Measurements from ENCODE around the gene BFSP1. TPM values are rescaled to one million over a fixed set of nuclear protein-coding genes. Genes with fewer than 3 reads are reported as not detected.

BFSP1 gene
- total and polyA plus RNA-seq, 2 donors (not counting 1 experiment from before 2014, with no cell fraction given): 1.5 to 2.3 TPM

DNA sequence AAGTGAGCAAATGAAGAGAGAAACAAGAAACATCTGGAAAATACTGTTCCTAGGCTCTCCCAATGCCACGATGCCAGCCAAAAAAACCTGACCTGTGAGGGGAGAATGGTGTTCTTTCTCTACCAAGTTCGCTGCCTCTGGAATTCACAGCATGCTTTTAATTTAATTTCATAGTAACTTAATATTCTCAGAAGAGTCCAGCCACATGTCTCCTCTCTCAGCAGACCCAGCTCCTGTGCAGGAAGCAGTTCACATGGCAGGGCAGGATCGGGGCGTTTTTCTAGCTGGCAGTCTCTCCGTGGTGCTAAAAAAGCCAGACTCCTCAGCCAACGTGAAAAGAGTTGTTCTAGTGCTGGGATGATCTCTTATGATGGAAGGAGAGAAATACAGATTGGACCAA lies 57.5 kb downstream of the BFSP1 start:
- no peaks in the 10 kb centered on the region for H3K27me3 ChIP-seq (ENCODE audit: control insufficient read depth, insufficient read depth, low read length)
- no peak overlapping the region for H2AFZ ChIP-seq (ENCODE audit: low read length)
- TF ChIP-seq EZH2 (IDR thresholded peaks at IDR 0.05; ENCODE audit: low read length, missing control alignments): no peak
- TF ChIP-seq, protein P1, sequence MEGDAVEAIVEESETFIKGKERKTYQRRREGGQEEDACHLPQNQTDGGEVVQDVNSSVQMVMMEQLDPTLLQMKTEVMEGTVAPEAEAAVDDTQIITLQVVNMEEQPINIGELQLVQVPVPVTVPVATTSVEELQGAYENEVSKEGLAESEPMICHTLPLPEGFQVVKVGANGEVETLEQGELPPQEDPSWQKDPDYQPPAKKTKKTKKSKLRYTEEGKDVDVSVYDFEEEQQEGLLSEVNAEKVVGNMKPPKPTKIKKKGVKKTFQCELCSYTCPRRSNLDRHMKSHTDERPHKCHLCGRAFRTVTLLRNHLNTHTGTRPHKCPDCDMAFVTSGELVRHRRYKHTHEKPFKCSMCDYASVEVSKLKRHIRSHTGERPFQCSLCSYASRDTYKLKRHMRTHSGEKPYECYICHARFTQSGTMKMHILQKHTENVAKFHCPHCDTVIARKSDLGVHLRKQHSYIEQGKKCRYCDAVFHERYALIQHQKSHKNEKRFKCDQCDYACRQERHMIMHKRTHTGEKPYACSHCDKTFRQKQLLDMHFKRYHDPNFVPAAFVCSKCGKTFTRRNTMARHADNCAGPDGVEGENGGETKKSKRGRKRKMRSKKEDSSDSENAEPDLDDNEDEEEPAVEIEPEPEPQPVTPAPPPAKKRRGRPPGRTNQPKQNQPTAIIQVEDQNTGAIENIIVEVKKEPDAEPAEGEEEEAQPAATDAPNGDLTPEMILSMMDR (conservative IDR thresholded peaks at IDR 0.05 in 1 of 2, IDR thresholded peaks at IDR 0.05 in 1 of 2; ENCODE audit: low read depth in 1 of 2, low read length in 2 of 2): no peak
- H4K20me1 ChIP-seq (ENCODE audit: control insufficient read depth, extremely low read depth, insufficient read depth, low read length): no peaks in the 10 kb centered on the region
- H3K9ac ChIP-seq (ENCODE audit: insufficient read depth, low read length): no peak overlapping the region
- no peaks in the 10 kb centered on the region for H3K9me3 ChIP-seq (ENCODE audit: control insufficient read depth, insufficient read depth, low read depth, low read length)
- no peaks in the 10 kb centered on the region for H3K4me1 ChIP-seq (ENCODE audit: control insufficient read depth, extremely low read depth, insufficient read depth, low read length)
- DNase-seq (ENCODE audit: low read depth in 2 of 2): no peak
- no peaks in the 10 kb centered on the region for H3K36me3 ChIP-seq (ENCODE audit: control insufficient read depth, insufficient read depth, low read length)
- no peak overlapping the region for H3K27ac ChIP-seq (ENCODE audit: insufficient read depth, low read length)
- H3K4me2 ChIP-seq (ENCODE audit: extremely low read depth, insufficient read depth, low read length): no peak overlapping the region
- H3K4me3 ChIP-seq (replicated peaks in 1 of 4; ENCODE audit: control extremely low read depth in 1 of 4, insufficient read depth in 1 of 4, low read depth in 3 of 4, low read length in 4 of 4): no peak overlapping the region
- no peaks in the 10 kb centered on the region for H3K79me2 ChIP-seq (ENCODE audit: control insufficient read depth, insufficient read depth, low read length)

- no peaks in the 10 kb centered on the region for H3K27me3 ChIP-seq (ENCODE audit: control insufficient read depth, insufficient read depth, low read length)
- H3K36me3 ChIP-seq (ENCODE audit: control insufficient read depth, insufficient read depth, low read length): no peaks in the 10 kb centered on the region
- no peaks in the 10 kb centered on the region for H3K9me3 ChIP-seq (ENCODE audit: control insufficient read depth, insufficient read depth, low read depth, low read length)
- no peak for DNase-seq (ENCODE audit: low read depth in 2 of 2)
- H4K20me1 ChIP-seq (ENCODE audit: control insufficient read depth, extremely low read depth, insufficient read depth, low read length): no peaks in the 10 kb centered on the region
- no peak for TF ChIP-seq EZH2 (IDR thresholded peaks at IDR 0.05; ENCODE audit: low read length, missing control alignments)
- TF ChIP-seq, protein P1 (conservative IDR thresholded peaks at IDR 0.05 in 1 of 2, IDR thresholded peaks at IDR 0.05 in 1 of 2; ENCODE audit: low read depth in 1 of 2, low read length in 2 of 2): no peak
- H3K79me2 ChIP-seq (ENCODE audit: control insufficient read depth, insufficient read depth, low read length): no peaks in the 10 kb centered on the region
- no peak overlapping the region for H2AFZ ChIP-seq (ENCODE audit: low read length)
- no peak overlapping the region for H3K4me2 ChIP-seq (ENCODE audit: extremely low read depth, insufficient read depth, low read length)
- H3K9ac ChIP-seq (ENCODE audit: insufficient read depth, low read length): no peak overlapping the region
- no peak overlapping the region for H3K27ac ChIP-seq (ENCODE audit: insufficient read depth, low read length)
- no peak overlapping the region for H3K4me3 ChIP-seq (replicated peaks in 1 of 4; ENCODE audit: control extremely low read depth in 1 of 4, insufficient read depth in 1 of 4, low read depth in 3 of 4, low read length in 4 of 4)
- no peaks in the 10 kb centered on the region for H3K4me1 ChIP-seq (ENCODE audit: control insufficient read depth, extremely low read depth, insufficient read depth, low read length)
Measured at GRCh38 chr20:17471606-17472187, 59.5 kb downstream of the BFSP1 start.

GRCh38 chr20:17470973-17471372 lies 60.2 kb downstream of the BFSP1 start:
- no peaks in the 10 kb centered on the region for H3K4me1 ChIP-seq (ENCODE audit: control insufficient read depth, extremely low read depth, insufficient read depth, low read length)
- no peak for DNase-seq (ENCODE audit: low read depth in 2 of 2)
- no peak overlapping the region for H2AFZ ChIP-seq (ENCODE audit: low read length)
- no peaks in the 10 kb centered on the region for H3K27me3 ChIP-seq (ENCODE audit: control insufficient read depth, insufficient read depth, low read length)
- no peak for TF ChIP-seq EZH2 (IDR thresholded peaks at IDR 0.05; ENCODE audit: low read length, missing control alignments)
- TF ChIP-seq, protein P1 (conservative IDR thresholded peaks at IDR 0.05 in 1 of 2, IDR thresholded peaks at IDR 0.05 in 1 of 2; ENCODE audit: low read depth in 1 of 2, low read length in 2 of 2): no peak
- no peaks in the 10 kb centered on the region for H3K79me2 ChIP-seq (ENCODE audit: control insufficient read depth, insufficient read depth, low read length)
- no peaks in the 10 kb centered on the region for H3K36me3 ChIP-seq (ENCODE audit: control insufficient read depth, insufficient read depth, low read length)
- no peaks in the 10 kb centered on the region for H4K20me1 ChIP-seq (ENCODE audit: control insufficient read depth, extremely low read depth, insufficient read depth, low read length)
- H3K27ac ChIP-seq (ENCODE audit: insufficient read depth, low read length): no peak overlapping the region
- H3K9ac ChIP-seq (ENCODE audit: insufficient read depth, low read length): no peak overlapping the region
- no peak overlapping the region for H3K4me2 ChIP-seq (ENCODE audit: extremely low read depth, insufficient read depth, low read length)
- H3K9me3 ChIP-seq (ENCODE audit: control insufficient read depth, insufficient read depth, low read depth, low read length): no peaks in the 10 kb centered on the region
- H3K4me3 ChIP-seq (replicated peaks in 1 of 4; ENCODE audit: control extremely low read depth in 1 of 4, insufficient read depth in 1 of 4, low read depth in 3 of 4, low read length in 4 of 4): no peak overlapping the region

Measured in fibroblast of lung (primary cell).